ENCODE measurements around the gene PRKAB1. TPM values are rescaled to one million over a fixed set of nuclear protein-coding genes. Genes with fewer than 3 reads are reported as not detected.

The PRKAB1 gene
- total and polyA plus RNA-seq, 9 of the 15 experiments (the other 6 are each of a cell fraction or from before 2014, with no cell fraction given), result 32.6 to 94.2 (median 63.8) TPM

GRCh38 chr12:119712721-119713120 lies 44.8 kb downstream of the PRKAB1 start (continued):
- TF ChIP-seq SAFB (IDR thresholded peaks at IDR 0.05; ENCODE audit: borderline replicate concordance, low read depth, low read length) (no peak), GATA2 (CRISPR knock-in tag; IDR thresholded peaks at IDR 0.05) (no peak), ZNF584 (CRISPR knock-in tag; IDR thresholded peaks at IDR 0.05; ENCODE audit: low read depth) (no peak), KAT7 (CRISPR knock-in tag; IDR thresholded peaks at IDR 0.05; ENCODE audit: borderline replicate concordance) (no peak), MAFF (IDR thresholded peaks at IDR 0.05; ENCODE audit: low read length) (peak; percentile 72), C11orf30 (IDR thresholded peaks at IDR 0.05; ENCODE audit: low read depth) (peak; percentile 79), MTA1 (IDR thresholded peaks at IDR 0.05; ENCODE audit: borderline replicate concordance) (no peak), ZNF175 (CRISPR knock-in tag; IDR thresholded peaks at IDR 0.05; ENCODE audit: low read depth) (no peak), NELFE (IDR thresholded peaks at IDR 0.05; ENCODE audit: insufficient read depth, insufficient read length) (no peak)
- TF ChIP-seq, protein P1, sequence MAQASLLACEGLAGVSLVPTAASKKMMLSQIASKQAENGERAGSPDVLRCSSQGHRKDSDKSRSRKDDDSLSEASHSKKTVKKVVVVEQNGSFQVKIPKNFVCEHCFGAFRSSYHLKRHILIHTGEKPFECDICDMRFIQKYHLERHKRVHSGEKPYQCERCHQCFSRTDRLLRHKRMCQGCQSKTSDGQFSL (CRISPR knock-in tag; IDR thresholded peaks at IDR 0.05), result no peak
- TF ChIP-seq, protein P1 (tag; IDR thresholded peaks at IDR 0.05), result no peak

- FAIRE-seq (no peak), ATAC-seq (no peak), DNase-seq (ENCODE audit: extremely low read depth in 1 of 4, low spot score in 3 of 4) (no peak)
- H3K79me2 ChIP-seq (ENCODE audit: control insufficient read depth, insufficient read depth, low read length), result no peaks in the 10 kb centered on the region
- in situ Hi-C loops (cut with MboI), result no loop called here
- BruUV-seq (replicated peaks), result no TSS peak
- POLR2A ChIA-PET, result interaction anchor here (0.6 kb wide), 1 partner anchor 9 kb away, joined by 3 read pairs; no protein-coding TSS in a partner anchor
- WGBS (ENCODE audit: insufficient coverage, low coverage, missing lambda C conversion rate), result 88% methylated on average over 8 of the region's 8 CpGs
- H3K27me3 ChIP-seq (ENCODE audit: control insufficient read depth in 2 of 2, insufficient read depth in 2 of 2, low read length in 2 of 2), result no peaks in the 10 kb centered on the region
- no peaks in the 10 kb centered on the region for H3K9me1 ChIP-seq (ENCODE audit: control insufficient read depth, insufficient read depth, low read length)
- CTCF ChIA-PET (ENCODE audit: low intra/inter-chr PET ratio), result no interaction called here
- TF ChIP-seq SRSF3 (IDR thresholded peaks at IDR 0.05; ENCODE audit: insufficient read depth, low read length), result no peak
- TF ChIP-seq E2F3 (CRISPR knock-in tag; IDR thresholded peaks at IDR 0.05), result no peak
- no peak for TF ChIP-seq ZNF589 (CRISPR knock-in tag; IDR thresholded peaks at IDR 0.05; ENCODE audit: low read depth)
- TF ChIP-seq SRSF1 (IDR thresholded peaks at IDR 0.05; ENCODE audit: low read depth, low read length), result no peak
- no peak for TF ChIP-seq NFYB (IDR thresholded peaks at IDR 0.05; ENCODE audit: extremely low read depth, insufficient read length)
- no peak for TF ChIP-seq KLF16 (IDR thresholded peaks at IDR 0.05)
- no peak for TF ChIP-seq KDM1A (IDR thresholded peaks at IDR 0.05)
- H3K4me2 ChIP-seq (ENCODE audit: insufficient read depth, low read length), result no peak overlapping the region
- no peak overlapping the region for H3K27ac ChIP-seq (ENCODE audit: extremely low read depth, low read depth, low read length)
- H3K9me3 ChIP-seq (replicated peaks; ENCODE audit: control insufficient read depth, insufficient read depth, low read depth, low read length), result no peaks in the 10 kb centered on the region
- 0 out of 5 replicates have a peak, but pooled peaks cover 0 to 2% of the 10 kb centered on the region in 2 experiments for H3K4me1 ChIP-seq (replicated peaks in 1 of 2; ENCODE audit: control insufficient read depth in 2 of 2, insufficient read depth in 2 of 2, low read length in 2 of 2)
- peaks cover 83% of the 10 kb centered on the region; the same call in 2 of the 3 replicates for H3K36me3 ChIP-seq (ENCODE audit: control insufficient read depth, insufficient read depth, low read length)
- no peak overlapping the region for H2AFZ ChIP-seq (ENCODE audit: low read depth, low read length)
- H3K9ac ChIP-seq (ENCODE audit: insufficient read depth in 1 of 2, low read depth in 2 of 2, low read length in 2 of 2), result no peak overlapping the region
- H3K4me3 ChIP-seq, result no peak overlapping the region
- no peaks in the 10 kb centered on the region for H4K20me1 ChIP-seq (replicated peaks; ENCODE audit: control insufficient read depth, insufficient read depth, low read length)
- intact Hi-C loops (cut with micrococcal nuclease), result no loop called here
Measured at GRCh38 chr12:119713551-119714031, 45.7 kb downstream of the PRKAB1 start.

All from K562 (cell line).